Measurements from ENCODE around the gene ACOD1.

GRCh38 chr13:76917095-76917494 lies 31.2 kb upstream of the ACOD1 start:
- TF ChIP-seq CTCF (IDR thresholded peaks at IDR 0.05; ENCODE audit: insufficient read depth, low read length, poor library complexity, severe bottlenecking) (no peak), EZH2phosphoT487 (conservative IDR thresholded peaks at IDR 0.05; ENCODE audit: low read length) (no peak)
